Mesenchymal stem cell (in vitro differentiated cells and primary cell): Measurements from ENCODE around the gene DPP10.

Source experiments
- DNase-seq: peaks from one replicate; pipeline ENCODE4 v3.0.0-alpha.2; 2013
- H2AFZ ChIP-seq: one replicate; pipeline ENCODE4 v1.6.1; 2013; ENCODE audit warnings: low read depth, mild to moderate bottlenecking, control low read depth, inconsistent platforms, low read length, moderate library complexity
- H2AK5ac ChIP-seq: 2 replicates; pipeline ENCODE4 v1.6.1; 2013; ENCODE audit warnings: low read length, moderate library complexity, mild to moderate bottlenecking, inconsistent platforms; ENCODE audit not compliant: severe bottlenecking
- H2BK120ac ChIP-seq: one replicate; pipeline ENCODE4 v1.6.1; 2013; ENCODE audit warnings: low read depth, mild to moderate bottlenecking, inconsistent platforms, low read length, moderate library complexity
- H2BK12ac ChIP-seq, 2 experiments: one replicate each; pipeline ENCODE4 v1.6.1; 2013; ENCODE audit warnings: inconsistent platforms in 2 of 2, low read length in 2 of 2, mild to moderate bottlenecking in 2 of 2, moderate library complexity in 2 of 2, control low read depth in 1 of 2
- H2BK15ac ChIP-seq: one replicate; pipeline ENCODE4 v1.6.1; 2013; ENCODE audit warnings: mild to moderate bottlenecking, low read depth, inconsistent platforms; ENCODE audit not compliant: poor library complexity, severe bottlenecking
- H2BK5ac ChIP-seq: 2 replicates; pipeline ENCODE4 v1.6.1; 2013; ENCODE audit warnings: low read depth, mild to moderate bottlenecking, low read length, control low read depth, inconsistent platforms; ENCODE audit not compliant: poor library complexity, severe bottlenecking
- H3K14ac ChIP-seq, 2 experiments: one replicate each; pipeline ENCODE4 v1.6.1; 2013; ENCODE audit warnings: inconsistent platforms in 2 of 2, low read length in 2 of 2, control low read depth in 1 of 2, mild to moderate bottlenecking in 1 of 2, moderate library complexity in 1 of 2
- H3K18ac ChIP-seq, 2 experiments: one replicate each; pipeline ENCODE4 v1.6.1; 2013; ENCODE audit warnings: inconsistent platforms in 2 of 2, low read length in 2 of 2, control low read depth in 1 of 2, low read depth in 1 of 2, mild to moderate bottlenecking in 1 of 2
- H3K23ac ChIP-seq, 2 experiments: one replicate each; pipeline ENCODE4 v1.6.1; 2013; ENCODE audit warnings: inconsistent platforms in 2 of 2, low read length in 2 of 2, mild to moderate bottlenecking in 2 of 2, moderate library complexity in 2 of 2, control low read depth in 1 of 2
- H3K27ac ChIP-seq: 2 replicates; pipeline ENCODE4 v1.5.1; 2013; ENCODE audit warnings: mild to moderate bottlenecking, moderate library complexity, low read length, control low read depth, inconsistent platforms; ENCODE audit not compliant: poor library complexity, severe bottlenecking
- H3K27me3 ChIP-seq, 2 experiments: 2 replicates each; pipeline versions ENCODE4 v1.6.1 to v1.7.0; 2013; ENCODE audit warnings: low read length in 2 of 2, mild to moderate bottlenecking in 2 of 2, moderate library complexity in 2 of 2, control low read depth in 1 of 2, inconsistent platforms in 1 of 2; ENCODE audit not compliant: control insufficient read depth in 1 of 2, insufficient read depth in 1 of 2
- H3K36me3 ChIP-seq, 2 experiments: 2 replicates each; pipeline versions ENCODE4 v1.6.1 to v1.7.0; 2013; ENCODE audit warnings: low read length in 2 of 2, control low read depth in 1 of 2, inconsistent platforms in 1 of 2, low read depth in 1 of 2, mild to moderate bottlenecking in 1 of 2; ENCODE audit not compliant: insufficient read depth in 2 of 2, control insufficient read depth in 1 of 2
- H3K4ac ChIP-seq, 2 experiments: one replicate each; pipeline ENCODE4 v1.6.1; 2013; ENCODE audit warnings: inconsistent platforms in 2 of 2, low read length in 2 of 2, mild to moderate bottlenecking in 2 of 2, moderate library complexity in 2 of 2, control low read depth in 1 of 2, low read depth in 1 of 2
- H3K4me1 ChIP-seq: 2 replicates; pipeline ENCODE4 v1.6.1; 2013; ENCODE audit warnings: low read depth, low read length, control low read depth; ENCODE audit not compliant: control insufficient read depth, insufficient read depth
- H3K4me2 ChIP-seq: 2 replicates; pipeline ENCODE4 v1.6.1; 2013; ENCODE audit warnings: low read length, mild to moderate bottlenecking, inconsistent platforms; ENCODE audit not compliant: poor library complexity, severe bottlenecking
- H3K4me3 ChIP-seq, 2 experiments: 2 replicates each; pipeline versions ENCODE4 v1.5.1 to v1.7.0; 2013; ENCODE audit warnings: low read length in 2 of 2, mild to moderate bottlenecking in 2 of 2, control low read depth in 1 of 2, low read depth in 1 of 2; ENCODE audit not compliant: insufficient read depth in 1 of 2
- H3K79me1 ChIP-seq: replicated peaks from 2 replicates; pipeline ENCODE4 v1.6.1; 2013; ENCODE audit warnings: mild to moderate bottlenecking, control low read depth, low read length, inconsistent platforms; ENCODE audit not compliant: poor library complexity, severe bottlenecking
- H3K9ac ChIP-seq: 2 replicates; pipeline ENCODE4 v1.7.0; 2013; ENCODE audit warnings: mild to moderate bottlenecking, low read length, moderate library complexity
- H3K9me3 ChIP-seq: 2 replicates; pipeline ENCODE4 v1.7.0; 2013; ENCODE audit warnings: mild to moderate bottlenecking, low read length; ENCODE audit not compliant: control insufficient read depth
- H4K8ac ChIP-seq: one replicate; pipeline ENCODE4 v1.6.1; 2013; ENCODE audit warnings: inconsistent platforms, mild to moderate bottlenecking, low read length, moderate library complexity
- H4K91ac ChIP-seq: one replicate; pipeline ENCODE4 v1.6.1; 2013; ENCODE audit warnings: mild to moderate bottlenecking, low read length, inconsistent platforms
- WGBS: methylation state at CpG from one replicate; pipeline ENCODE4 v1.1.7; 2013; ENCODE audit warnings: mixed read lengths; 5-methylcytosine and 5-hydroxymethylcytosine counted together

Gene DPP10

GRCh38 chr2:115094441-115094840 is 652.0 kb downstream of the DPP10 start:
- Histone ChIP-seq H3K79me1 (no peaks in the 10 kb centered on the region), H2AFZ (no peak overlapping the region), H3K4me2 (no peak overlapping the region), H2BK120ac (no peak overlapping the region), H3K9ac (no peak overlapping the region), H3K27me3 (no peaks in the 10 kb centered on the region), H2AK5ac (no peak overlapping the region), H3K36me3 (no peaks in the 10 kb centered on the region), H4K91ac (no peak overlapping the region), H3K23ac (no peak overlapping the region), H2BK5ac (no peak overlapping the region), H3K4me1 (no peaks in the 10 kb centered on the region), H3K18ac (no peak overlapping the region), H3K9me3 (peaks cover 10% of the 10 kb centered on the region), H3K14ac (no peak overlapping the region), H4K8ac (no peak overlapping the region), H3K4ac (no peak overlapping the region), H2BK15ac (no peak overlapping the region), H3K27ac (no peak overlapping the region), H3K4me3 (no peak overlapping the region), H2BK12ac (no peak overlapping the region)
- WGBS, result no CpG with 5 or more reads among the region's 4 CpGs
- DNase-seq, result no peak

GRCh38 chr2:115105966-115106365 is 663.5 kb downstream of the DPP10 start:
- Histone ChIP-seq H2AK5ac (no peak overlapping the region), H3K27me3 (no peaks in the 10 kb centered on the region), H3K23ac (no peak overlapping the region), H4K91ac (no peak overlapping the region), H3K4me3 (no peak overlapping the region), H3K36me3 (no peaks in the 10 kb centered on the region), H3K9ac (no peak overlapping the region), H3K27ac (no peak overlapping the region), H2BK15ac (no peak overlapping the region), H2BK12ac (no peak overlapping the region), H3K4me2 (no peak overlapping the region), H3K14ac (no peak overlapping the region), H3K4me1 (no peaks in the 10 kb centered on the region), H3K4ac (no peak overlapping the region), H2BK120ac (no peak overlapping the region), H3K79me1 (no peaks in the 10 kb centered on the region), H3K18ac (no peak overlapping the region), H4K8ac (no peak overlapping the region), H3K9me3 (no peaks in the 10 kb centered on the region), H2AFZ (no peak overlapping the region), H2BK5ac (no peak overlapping the region)
- DNase-seq, result no peak

GRCh38 chr2:115115135-115115534 is 672.7 kb downstream of the DPP10 start:
- H3K4me3 ChIP-seq, result no peak overlapping the region
- H2BK120ac ChIP-seq, result no peak overlapping the region
- no peak overlapping the region for H2AK5ac ChIP-seq
- no peak overlapping the region for H3K18ac ChIP-seq
- no peak overlapping the region for H2BK5ac ChIP-seq
- peaks cover 8% of the 10 kb centered on the region for H3K9me3 ChIP-seq
- no peak overlapping the region for H3K14ac ChIP-seq
- H2BK12ac ChIP-seq, result no peak overlapping the region
- H4K8ac ChIP-seq, result no peak overlapping the region
- no peak overlapping the region for H4K91ac ChIP-seq
- no peak overlapping the region for H3K9ac ChIP-seq
- no peak overlapping the region for H3K4me2 ChIP-seq
- no peak overlapping the region for H3K4ac ChIP-seq
- 61% methylated on average over 2 of the region's 2 CpGs for WGBS
- DNase-seq, result no peak
- no peaks in the 10 kb centered on the region for H3K4me1 ChIP-seq
- no peaks in the 10 kb centered on the region for H3K36me3 ChIP-seq
- no peaks in the 10 kb centered on the region for H3K79me1 ChIP-seq
- H3K27me3 ChIP-seq, result no peaks in the 10 kb centered on the region
- H2BK15ac ChIP-seq, result no peak overlapping the region
- no peak overlapping the region for H2AFZ ChIP-seq
- no peak overlapping the region for H3K27ac ChIP-seq
- H3K23ac ChIP-seq, result no peak overlapping the region

GRCh38 chr2:115118306-115118705 is 675.9 kb downstream of the DPP10 start:
- Histone ChIP-seq H3K4me1 (no peaks in the 10 kb centered on the region), H2BK120ac (no peak overlapping the region), H2BK12ac (no peak overlapping the region), H3K4ac (no peak overlapping the region), H3K4me3 (no peak overlapping the region), H3K27me3 (no peaks in the 10 kb centered on the region), H4K91ac (no peak overlapping the region), H3K79me1 (no peaks in the 10 kb centered on the region), H3K9me3 (peaks cover 8% of the 10 kb centered on the region), H2AFZ (no peak overlapping the region), H2BK5ac (no peak overlapping the region), H3K36me3 (no peaks in the 10 kb centered on the region), H3K27ac (no peak overlapping the region), H2AK5ac (no peak overlapping the region), H3K14ac (no peak overlapping the region), H3K18ac (no peak overlapping the region), H3K9ac (no peak overlapping the region), H3K4me2 (no peak overlapping the region), H2BK15ac (no peak overlapping the region), H4K8ac (no peak overlapping the region), H3K23ac (no peak overlapping the region)
- 94% methylated on average over 2 of the region's 2 CpGs for WGBS
- no peak for DNase-seq
